ENCODE data around the gene CDC42BPB.
"Not testable (repeated sequence)": the region's sequence is repeated elsewhere in the genome, so short reads cannot be mapped to it uniquely, and the experiment has no call there.

Gene CDC42BPB

DNA sequence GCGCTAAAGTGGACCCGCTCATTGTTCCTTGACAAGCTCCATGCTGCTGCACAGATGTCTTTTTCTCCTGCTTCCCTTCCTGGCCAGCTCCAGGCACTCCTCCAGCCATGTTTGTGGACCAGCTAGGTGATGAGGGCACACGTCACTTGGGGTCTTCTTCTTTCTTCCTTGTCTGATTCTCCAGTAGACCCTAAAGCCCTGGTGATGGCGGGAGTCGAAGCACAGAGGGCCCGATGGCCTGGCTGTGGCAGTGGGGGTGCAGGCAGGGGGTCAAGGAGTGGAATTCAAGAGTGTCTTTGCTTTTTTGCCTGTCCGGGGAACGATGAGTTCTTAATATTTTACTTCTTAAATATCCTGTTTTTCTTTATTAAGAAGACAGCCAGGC lies 157.8 kb downstream of the CDC42BPB start:
- TF ChIP-seq, protein P1, sequence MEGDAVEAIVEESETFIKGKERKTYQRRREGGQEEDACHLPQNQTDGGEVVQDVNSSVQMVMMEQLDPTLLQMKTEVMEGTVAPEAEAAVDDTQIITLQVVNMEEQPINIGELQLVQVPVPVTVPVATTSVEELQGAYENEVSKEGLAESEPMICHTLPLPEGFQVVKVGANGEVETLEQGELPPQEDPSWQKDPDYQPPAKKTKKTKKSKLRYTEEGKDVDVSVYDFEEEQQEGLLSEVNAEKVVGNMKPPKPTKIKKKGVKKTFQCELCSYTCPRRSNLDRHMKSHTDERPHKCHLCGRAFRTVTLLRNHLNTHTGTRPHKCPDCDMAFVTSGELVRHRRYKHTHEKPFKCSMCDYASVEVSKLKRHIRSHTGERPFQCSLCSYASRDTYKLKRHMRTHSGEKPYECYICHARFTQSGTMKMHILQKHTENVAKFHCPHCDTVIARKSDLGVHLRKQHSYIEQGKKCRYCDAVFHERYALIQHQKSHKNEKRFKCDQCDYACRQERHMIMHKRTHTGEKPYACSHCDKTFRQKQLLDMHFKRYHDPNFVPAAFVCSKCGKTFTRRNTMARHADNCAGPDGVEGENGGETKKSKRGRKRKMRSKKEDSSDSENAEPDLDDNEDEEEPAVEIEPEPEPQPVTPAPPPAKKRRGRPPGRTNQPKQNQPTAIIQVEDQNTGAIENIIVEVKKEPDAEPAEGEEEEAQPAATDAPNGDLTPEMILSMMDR (IDR thresholded peaks at IDR 0.05) = no peak
- DNase-seq = no peak
- Histone ChIP-seq H3K9me3 (no peaks in the 10 kb centered on the region), H3K27me3 (no peaks in the 10 kb centered on the region), H3K27ac (no peak overlapping the region), H3K36me3 (peaks cover 8 to 52% (median 12%) of the 10 kb centered on the region in 3 donors), H3K4me3 (no peak overlapping the region), H3K4me1 (no peaks in the 10 kb centered on the region)
- intact Hi-C loops (cut with DNase I; ENCODE audit: low total_unique reads) = no loop called here

DNA sequence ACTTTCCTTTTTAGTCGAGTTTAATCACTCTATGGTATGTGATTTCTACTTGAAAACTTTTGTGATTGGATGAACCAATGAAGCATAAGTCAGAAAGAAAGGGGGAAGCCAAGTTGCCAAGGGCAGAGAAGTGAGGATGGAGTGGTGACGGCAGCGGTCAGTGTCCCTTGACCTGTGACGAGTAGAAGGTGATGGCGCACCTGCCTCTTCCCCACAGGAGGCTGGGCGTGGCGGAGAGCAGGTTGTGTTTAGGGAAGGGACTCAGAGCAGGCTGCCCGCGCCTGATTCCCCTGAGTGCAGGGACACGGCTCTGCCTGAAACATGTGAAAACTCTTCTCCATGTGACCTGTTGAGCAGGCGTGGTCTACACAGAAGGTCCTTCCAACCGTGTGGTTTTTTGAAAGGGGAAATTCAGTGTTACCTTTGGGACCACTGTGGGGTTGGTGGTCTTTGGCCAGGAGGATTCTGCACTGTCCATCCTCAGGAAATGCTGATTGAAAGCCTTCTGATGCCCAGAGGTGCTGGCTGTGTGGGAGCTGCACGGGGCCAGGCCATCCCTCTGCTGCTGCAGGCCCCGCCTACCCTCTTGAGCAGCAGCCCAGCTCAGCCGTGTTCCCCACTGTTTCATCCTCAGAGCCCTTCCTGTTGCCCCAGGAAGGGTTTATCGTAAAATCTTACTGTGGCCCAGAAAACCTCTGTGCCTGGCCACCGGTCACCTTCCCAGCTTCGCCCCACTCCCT lies 158.4 kb downstream of the CDC42BPB start:
- TF ChIP-seq, protein P1 (IDR thresholded peaks at IDR 0.05) = no peak
- Histone ChIP-seq H3K27me3 (no peaks in the 10 kb centered on the region), H3K9me3 (no peaks in the 10 kb centered on the region), H3K4me1 (no peaks in the 10 kb centered on the region), H3K4me3 (no peak overlapping the region), H3K27ac (no peak overlapping the region), H3K36me3 (peaks cover 7 to 49% (median 10%) of the 10 kb centered on the region in 3 donors)
- no peak for DNase-seq
- intact Hi-C loops (cut with DNase I; ENCODE audit: low total_unique reads) = no loop called here

DNA sequence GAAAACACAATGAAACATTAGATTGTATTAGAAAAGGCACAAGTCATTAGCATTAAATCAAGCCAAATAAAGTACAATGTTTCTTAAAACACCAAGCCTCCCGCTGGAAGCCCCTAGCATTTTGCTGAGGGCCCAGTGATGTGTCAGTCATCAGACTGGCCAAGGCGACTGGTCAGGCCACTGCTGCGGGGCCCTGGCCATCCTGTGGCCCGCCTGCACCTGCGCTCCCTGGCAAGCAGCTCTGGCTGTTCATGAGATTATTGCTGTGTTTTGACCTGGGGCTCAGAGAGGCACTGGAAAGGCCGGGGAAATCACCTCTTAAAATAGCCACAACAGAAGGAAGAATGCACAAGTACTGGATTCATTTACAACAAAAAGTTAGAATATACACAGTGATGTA lies 159.1 kb downstream of the CDC42BPB start:
- H3K4me3 ChIP-seq = no peak overlapping the region
- H3K27me3 ChIP-seq = no peaks in the 10 kb centered on the region
- no peak overlapping the region for H3K27ac ChIP-seq
- no peaks in the 10 kb centered on the region for H3K4me1 ChIP-seq
- TF ChIP-seq, protein P1 (IDR thresholded peaks at IDR 0.05) = no peak
- no peak for DNase-seq
- intact Hi-C loops (cut with DNase I; ENCODE audit: low total_unique reads) = no loop called here
- H3K9me3 ChIP-seq = no peaks in the 10 kb centered on the region
- peaks cover 3 to 42% (median 4%) of the 10 kb centered on the region in 3 donors for H3K36me3 ChIP-seq

DNA sequence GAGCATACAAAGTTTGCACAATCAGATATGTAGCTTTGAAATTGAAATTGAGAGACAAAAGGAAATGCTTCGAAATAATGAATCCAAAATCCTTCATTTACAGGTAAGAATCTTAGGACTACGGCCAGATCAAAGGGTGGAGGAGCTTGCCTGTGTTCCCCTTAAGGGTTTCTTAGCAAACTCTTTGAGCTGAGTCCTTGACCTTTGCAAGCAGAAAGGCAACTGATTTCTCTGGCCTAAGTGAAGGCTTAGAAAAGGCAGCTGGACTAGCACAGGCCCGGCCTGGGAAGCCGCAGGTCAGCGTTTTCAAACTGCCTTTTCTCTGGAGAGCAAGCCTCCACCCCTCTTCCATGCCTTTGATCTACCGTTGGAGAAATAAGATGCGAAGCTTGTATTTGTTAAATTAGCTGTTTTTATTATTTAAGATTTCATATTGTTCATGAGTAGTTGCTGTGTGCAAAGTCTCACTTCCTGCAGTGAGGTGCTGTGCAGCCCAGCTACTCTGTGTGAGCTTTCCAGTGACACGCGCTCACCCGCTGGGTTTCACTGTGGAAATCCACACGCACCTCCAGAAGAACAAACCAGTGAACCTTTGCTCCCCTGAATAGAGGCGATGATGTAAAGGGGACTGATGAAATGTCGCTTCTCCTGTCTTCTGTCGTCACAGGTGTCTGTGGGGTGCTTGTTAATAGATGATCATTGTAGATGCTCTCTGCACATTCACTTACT lies 159.9 kb downstream of the CDC42BPB start:
- H3K4me3 ChIP-seq = no peak overlapping the region
- H3K27ac ChIP-seq = no peak overlapping the region
- DNase-seq = no peak
- TF ChIP-seq, protein P1 (IDR thresholded peaks at IDR 0.05) = no peak
- no peaks in the 10 kb centered on the region for H3K27me3 ChIP-seq
- no peaks in the 10 kb centered on the region for H3K9me3 ChIP-seq
- H3K36me3 ChIP-seq = peaks cover 0 to 39% (median 3%) of the 10 kb centered on the region in 3 donors
- intact Hi-C loops (cut with DNase I; ENCODE audit: low total_unique reads) = no loop called here
- H3K4me1 ChIP-seq = no peaks in the 10 kb centered on the region

DNA sequence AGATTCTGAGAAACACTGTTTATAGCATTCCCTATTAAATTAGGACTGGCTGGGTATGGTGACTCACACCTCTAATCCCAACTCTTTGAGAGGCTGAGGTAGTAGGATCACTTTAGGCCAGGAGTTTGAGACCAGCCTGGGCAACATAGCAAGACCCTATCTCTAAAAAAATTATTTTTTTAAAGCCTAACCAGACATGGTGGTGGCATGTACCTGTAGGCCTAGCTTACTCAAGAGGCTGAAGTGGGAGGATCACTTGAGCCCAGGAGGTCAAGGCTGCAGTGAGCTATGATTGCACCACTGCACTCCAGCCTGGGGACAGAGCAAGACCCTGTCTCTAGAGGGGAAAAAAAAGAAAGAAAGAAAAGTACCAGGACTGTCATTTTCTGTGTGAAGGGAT lies 160.6 kb downstream of the CDC42BPB start:
- H3K27me3 ChIP-seq; DNase-seq; H3K9me3 ChIP-seq; H3K4me1 ChIP-seq; H3K4me3 ChIP-seq; intact Hi-C loops (cut with DNase I; ENCODE audit: low total_unique reads); H3K27ac ChIP-seq: not testable (repeated sequence)
- H3K36me3 ChIP-seq = peaks cover 0 to 39% (median 3%) of the 10 kb centered on the region in 3 donors

DNA sequence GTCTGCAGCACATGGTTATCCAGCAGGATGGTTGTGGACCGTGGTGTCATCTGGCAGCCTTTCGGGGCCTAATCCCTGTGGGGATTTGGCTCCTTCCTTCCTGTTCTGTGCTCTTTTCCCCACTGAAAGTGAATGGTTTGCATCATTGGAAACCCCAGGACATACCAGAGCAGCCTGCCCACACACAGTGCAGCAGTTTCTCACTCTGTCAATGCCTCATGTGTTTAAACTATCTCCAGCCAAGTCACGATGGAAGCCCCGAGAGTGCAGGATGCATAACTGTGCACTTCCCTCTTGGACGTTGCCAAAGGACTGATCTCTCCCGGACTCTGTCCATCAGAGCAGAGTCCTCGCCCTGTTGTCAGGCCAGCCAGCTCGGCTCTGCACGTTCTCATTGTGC lies 163.9 kb downstream of the CDC42BPB start:
- no peaks in the 10 kb centered on the region for H3K9me3 ChIP-seq
- intact Hi-C loops (cut with DNase I; ENCODE audit: low total_unique reads) = no loop called here
- DNase-seq = peak; percentile 80 to 81
- peaks cover 0 to 32% (median 4%) of the 10 kb centered on the region in 3 donors for H3K36me3 ChIP-seq
- no peaks in the 10 kb centered on the region for H3K27me3 ChIP-seq
- H3K4me3 ChIP-seq = no peak overlapping the region
- TF ChIP-seq, protein P1 (IDR thresholded peaks at IDR 0.05) = no peak
- H3K4me1 ChIP-seq = no peaks in the 10 kb centered on the region
- H3K27ac ChIP-seq = no peak overlapping the region
